Liver (tissue), 3 donors: ENCODE measurements around the gene ACYP2.

Source experiments
- CTCF ChIP-seq: fragments of 150-350 bp; IDR thresholded peaks from 2 replicates; pipeline ENCODE4 v1.5.1; 2017; ENCODE audit warnings: improper control_type of control experiment, low read depth, low read length; ENCODE audit not compliant: missing input control
- GABPA ChIP-seq, 2 donors: IDR thresholded peaks in 1 of 2; conservative IDR thresholded peaks in 1 of 2; 2 replicates each; pipeline ENCODE4 v1.6.1; 2016; ENCODE audit warnings: antibody characterized with exemption in 2 of 2, mild to moderate bottlenecking in 1 of 2, moderate library complexity in 1 of 2
- SP1 ChIP-seq: IDR thresholded peaks from 2 replicates; pipeline ENCODE4 v1.6.1; 2018; ENCODE audit warnings: antibody characterized with exemption, mild to moderate bottlenecking
- donor health status: healthy.
- donor health status: healthy.

GRCh38 chr2:54067851-54068375 lies 47.5 kb upstream of the ACYP2 start:
- TF ChIP-seq GABPA (IDR thresholded peaks at IDR 0.05 in 1 of 2, conservative IDR thresholded peaks at IDR 0.05 in 1 of 2) (no peak), CTCF (no peak), SP1 (no peak)
